AG04450 (cell line): ENCODE results near the gene MAPKAP1. TPM values are rescaled to one million over a fixed set of nuclear protein-coding genes. Genes with fewer than 3 reads are reported as not detected.

ENCODE experiments used
- CTCF ChIA-PET: fragments of 300-600, 350-600 bp; formaldehyde crosslinking; extraction: SDS; loops from one replicate; lab custom pipeline; 2022; ENCODE audit warnings: antibody characterized with exemption, inconsistent platforms; lab: Charles Lee
- POLR2A ChIA-PET: fragments of 350-600 bp; formaldehyde crosslinking; extraction: SDS; loops from one replicate; lab custom pipeline; 2021; ENCODE audit warnings: antibody characterized with exemption, inconsistent platforms; lab: Yijun Ruan, JAX
- DNase-seq: peaks from one replicate; pipeline ENCODE4 v3.0.0-alpha.2; 2011; ENCODE audit warnings: low read depth, low spot score
- H3K27ac ChIP-seq: one replicate; pipeline ENCODE4 v1.5.1; 2012; ENCODE audit warnings: low read depth, low read length, control low read depth
- H3K27me3 ChIP-seq: one replicate; pipeline ENCODE4 v1.6.0; 2012; ENCODE audit warnings: low read length; ENCODE audit not compliant: control insufficient read depth, insufficient read depth
- H3K4me3 ChIP-seq: 2 replicates; pipeline ENCODE4 v1.5.1; 2011; ENCODE audit warnings: mild to moderate bottlenecking, low read depth, low read length, control low read depth
- H3K9me3 ChIP-seq: 2 replicates; pipeline ENCODE4 v1.5.1; 2012; ENCODE audit warnings: low read length; ENCODE audit not compliant: control insufficient read depth, insufficient read depth
- polyA plus RNA-seq: library from polyadenylated mRNA; depleted of rRNA; stranded (reverse); fragments of >200 nt; gene quantifications from 2 replicates; pipeline ENCODE4 v1.2.3, GENCODE V29; 2011
- TF ChIP-seq, protein P1 (sequence below): IDR thresholded peaks from 2 replicates; pipeline ENCODE4 v1.5.1; 2011; ENCODE audit warnings: low read depth, low read length, control low read depth, inconsistent platforms

The MAPKAP1 gene
- polyA plus RNA-seq, 1 experiment, result 140 TPM

DNA sequence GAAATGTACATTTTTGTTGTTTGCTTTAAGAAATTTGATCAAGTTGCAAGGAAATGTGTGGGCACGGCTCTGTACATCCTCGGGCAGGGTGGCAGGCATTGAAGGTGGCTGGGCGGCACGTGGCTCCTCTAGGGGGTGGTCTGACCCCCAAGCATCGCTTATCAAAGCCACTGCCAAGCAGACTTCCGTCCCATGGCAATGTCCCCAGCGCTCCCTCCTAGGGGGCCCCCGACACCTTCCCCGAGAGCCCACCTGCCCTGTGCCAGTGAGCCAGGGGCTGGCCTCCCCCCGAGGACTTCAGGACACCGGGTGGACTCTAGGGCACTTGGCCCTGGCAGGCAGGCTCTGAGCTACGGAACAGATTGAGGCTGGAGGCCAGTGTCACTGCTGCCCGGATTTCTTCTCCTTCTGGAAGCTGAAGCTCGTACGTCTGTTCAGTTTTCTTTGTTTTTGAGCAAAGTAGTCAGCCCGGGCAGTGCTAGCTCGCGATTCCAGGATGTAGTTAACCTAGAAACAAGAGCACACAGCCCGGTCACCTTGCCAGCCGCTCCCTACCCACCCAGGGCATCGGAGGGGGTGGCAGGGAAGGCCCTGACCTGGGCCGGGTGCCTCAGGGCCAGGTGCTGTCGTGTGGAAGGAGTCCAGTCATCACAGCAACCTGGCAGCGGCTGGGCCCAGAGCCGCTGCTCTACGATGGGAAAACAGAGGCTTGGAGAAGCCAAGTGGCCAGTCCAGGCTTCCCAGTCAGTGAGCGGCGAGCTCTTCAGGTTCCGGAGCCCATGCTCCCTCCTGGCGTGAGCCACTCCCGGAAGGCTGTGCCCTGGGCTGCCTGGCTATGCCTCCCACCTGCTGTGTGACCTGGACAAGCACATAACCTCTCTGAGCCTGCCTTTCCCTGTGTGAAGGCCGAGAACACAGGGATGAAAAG lies 268.2 kb downstream of the MAPKAP1 start:
- CTCF ChIA-PET, result no interaction called here
- no peak overlapping the region for H3K27ac ChIP-seq
- no peak for DNase-seq
- POLR2A ChIA-PET, result no interaction called here
- H3K27me3 ChIP-seq, result no peaks in the 10 kb centered on the region
- no peak overlapping the region for H3K4me3 ChIP-seq
- TF ChIP-seq, protein P1, sequence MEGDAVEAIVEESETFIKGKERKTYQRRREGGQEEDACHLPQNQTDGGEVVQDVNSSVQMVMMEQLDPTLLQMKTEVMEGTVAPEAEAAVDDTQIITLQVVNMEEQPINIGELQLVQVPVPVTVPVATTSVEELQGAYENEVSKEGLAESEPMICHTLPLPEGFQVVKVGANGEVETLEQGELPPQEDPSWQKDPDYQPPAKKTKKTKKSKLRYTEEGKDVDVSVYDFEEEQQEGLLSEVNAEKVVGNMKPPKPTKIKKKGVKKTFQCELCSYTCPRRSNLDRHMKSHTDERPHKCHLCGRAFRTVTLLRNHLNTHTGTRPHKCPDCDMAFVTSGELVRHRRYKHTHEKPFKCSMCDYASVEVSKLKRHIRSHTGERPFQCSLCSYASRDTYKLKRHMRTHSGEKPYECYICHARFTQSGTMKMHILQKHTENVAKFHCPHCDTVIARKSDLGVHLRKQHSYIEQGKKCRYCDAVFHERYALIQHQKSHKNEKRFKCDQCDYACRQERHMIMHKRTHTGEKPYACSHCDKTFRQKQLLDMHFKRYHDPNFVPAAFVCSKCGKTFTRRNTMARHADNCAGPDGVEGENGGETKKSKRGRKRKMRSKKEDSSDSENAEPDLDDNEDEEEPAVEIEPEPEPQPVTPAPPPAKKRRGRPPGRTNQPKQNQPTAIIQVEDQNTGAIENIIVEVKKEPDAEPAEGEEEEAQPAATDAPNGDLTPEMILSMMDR, result no peak
- H3K9me3 ChIP-seq, result no peaks in the 10 kb centered on the region

DNA sequence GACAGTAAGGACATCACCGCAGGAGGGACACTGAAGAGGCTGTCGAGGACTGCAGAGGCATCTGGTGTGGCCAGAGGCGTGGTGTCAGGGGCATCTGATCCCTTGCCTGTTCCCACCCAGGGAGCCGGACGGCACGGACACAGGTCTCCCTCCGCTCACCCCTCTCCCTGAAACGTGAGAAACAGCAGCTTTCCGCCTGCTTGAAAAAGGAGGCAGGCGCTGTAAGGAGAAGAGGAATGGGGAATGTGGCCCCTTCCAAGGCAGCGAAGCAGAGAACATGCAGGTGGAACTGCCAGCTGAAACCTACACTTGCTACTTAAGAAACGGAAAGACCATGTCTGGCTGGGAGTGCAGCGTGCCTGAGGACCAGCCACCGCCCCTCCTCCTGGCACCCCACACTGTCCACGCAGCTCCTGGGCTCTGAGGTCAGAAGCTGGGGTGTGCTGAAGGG lies 269.2 kb downstream of the MAPKAP1 start:
- no peaks in the 10 kb centered on the region for H3K27me3 ChIP-seq
- no peak overlapping the region for H3K4me3 ChIP-seq
- H3K9me3 ChIP-seq, result no peaks in the 10 kb centered on the region
- no peak overlapping the region for H3K27ac ChIP-seq
- no peak for DNase-seq
- TF ChIP-seq, protein P1, result no peak
- CTCF ChIA-PET, result no interaction called here
- POLR2A ChIA-PET, result no interaction called here

DNA sequence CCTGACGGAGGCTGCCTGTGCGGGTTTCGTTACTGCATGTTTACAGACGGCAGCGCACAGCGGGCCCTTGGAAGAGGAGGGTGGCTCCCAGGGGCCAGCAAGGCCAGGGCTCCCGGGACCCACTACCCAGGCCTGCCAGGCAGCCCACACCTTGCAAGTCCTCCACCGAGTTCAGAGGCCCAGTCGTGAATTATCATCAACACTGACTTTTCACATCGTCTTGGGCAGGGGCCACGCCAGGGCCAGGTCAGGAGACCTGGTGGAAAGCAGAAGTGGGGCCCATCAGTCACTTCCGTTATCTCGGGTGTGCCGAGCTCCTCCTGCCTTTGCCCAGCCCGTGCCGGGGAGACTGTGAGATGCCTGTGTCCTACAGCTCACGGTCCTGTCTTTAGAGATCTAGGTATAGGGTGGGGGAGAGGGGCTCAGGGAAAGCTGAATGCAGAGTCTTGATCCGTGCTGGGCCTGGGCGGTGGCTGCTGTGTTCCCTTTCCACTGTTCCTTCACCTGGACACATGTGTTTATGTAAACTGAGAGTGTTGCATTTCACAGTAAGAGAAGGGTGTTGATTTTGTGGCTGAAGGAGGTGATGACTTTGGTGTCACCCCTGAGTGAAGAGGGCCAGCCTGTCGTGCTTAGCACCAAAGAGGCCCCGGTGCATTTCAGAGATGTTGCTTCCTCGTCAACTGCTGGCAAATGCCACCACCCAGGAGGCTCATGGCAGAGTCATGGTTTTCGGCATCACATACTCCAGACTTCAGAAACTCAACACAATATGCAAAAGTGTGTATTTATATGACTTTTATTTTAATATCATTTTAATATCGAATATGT lies 270.2 kb downstream of the MAPKAP1 start:
- no peak for DNase-seq
- H3K27ac ChIP-seq, result no peak overlapping the region
- H3K4me3 ChIP-seq, result no peak overlapping the region
- POLR2A ChIA-PET, result no interaction called here
- CTCF ChIA-PET, result no interaction called here
- H3K9me3 ChIP-seq, result no peaks in the 10 kb centered on the region
- TF ChIP-seq, protein P1, result no peak
- no peaks in the 10 kb centered on the region for H3K27me3 ChIP-seq

DNA sequence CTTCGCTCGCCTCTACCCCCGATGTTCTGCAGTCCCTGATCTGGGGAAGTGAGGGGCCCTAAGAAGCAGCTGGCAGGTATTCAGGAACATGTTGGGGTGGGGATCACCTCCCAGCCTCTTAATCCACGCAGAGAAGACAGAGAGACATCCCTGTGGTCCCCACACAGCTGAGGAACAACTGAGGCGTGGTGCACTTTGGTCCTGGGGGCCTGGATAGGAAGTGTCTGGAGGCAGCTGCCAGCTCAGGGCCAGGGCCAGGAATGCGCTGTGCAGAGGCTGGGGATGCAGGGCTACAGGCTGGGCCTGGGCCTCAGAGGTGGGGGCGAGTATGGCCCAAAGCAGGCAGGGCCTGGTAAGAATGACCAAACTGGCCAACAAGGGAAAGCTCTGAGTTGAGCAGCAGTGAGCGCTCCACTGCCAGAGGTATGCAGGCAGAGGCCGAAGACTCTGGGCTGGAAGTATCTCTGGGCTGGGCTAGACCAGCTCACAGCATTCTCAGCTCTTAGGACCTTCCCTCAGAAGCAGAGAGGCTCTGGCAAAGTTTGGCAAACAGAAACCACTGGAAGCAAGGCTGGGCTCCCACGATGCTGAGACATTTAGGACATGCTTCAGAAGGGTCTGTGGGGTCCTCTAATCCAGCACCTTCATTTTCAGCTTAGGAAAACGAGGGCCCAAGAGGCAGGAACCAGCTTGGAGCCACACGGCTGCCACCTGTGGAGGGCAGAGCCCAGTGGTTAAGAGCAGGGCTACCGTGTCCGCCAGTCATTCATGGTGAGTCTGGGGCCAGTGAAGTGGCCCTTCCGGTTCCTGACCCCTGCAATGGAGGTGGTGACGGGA lies 271.0 kb downstream of the MAPKAP1 start:
- ChIA-PET CTCF (no interaction called here), POLR2A (no interaction called here)
- H3K9me3 ChIP-seq, result no peaks in the 10 kb centered on the region
- TF ChIP-seq, protein P1, result no peak
- H3K27ac ChIP-seq, result no peak overlapping the region
- no peak for DNase-seq
- H3K4me3 ChIP-seq, result no peak overlapping the region
- H3K27me3 ChIP-seq, result no peaks in the 10 kb centered on the region
